SKM-1 (cell line): ENCODE measurements around the gene XBP1.
"Not testable (repeated sequence)": the region's sequence is repeated elsewhere in the genome, so short reads cannot be mapped to it uniquely, and the experiment has no call there.

Experiments
- DNase-seq: peaks from one replicate; lab custom pipeline; 2025; ENCODE audit not compliant: unreplicated experiment; lab: John Stamatoyannopoulos, UW

The XBP1 gene

GRCh38 chr22:28819253-28820096, 19.1 kb upstream of the XBP1 start:
- DNase-seq, result no peak

- DNase-seq, result no peak
These were observed 17.8 kb upstream of the XBP1 start for GRCh38 chr22:28817919-28818859.

- no peak for DNase-seq
These were observed 16.7 kb upstream of the XBP1 start for GRCh38 chr22:28817064-28817463.

GRCh38 chr22:28815729-28816128, 15.4 kb upstream of the XBP1 start:
- no peak for DNase-seq

GRCh38 chr22:28815111-28815510, 14.7 kb upstream of the XBP1 start:
- no peak for DNase-seq

- peak; percentile 53 for DNase-seq
These were observed 13.6 kb upstream of the XBP1 start for GRCh38 chr22:28813772-28814518.

GRCh38 chr22:28812516-28812915, 12.1 kb upstream of the XBP1 start:
- DNase-seq, result no peak

- peak; percentile 67 for DNase-seq
These were observed 10.6 kb upstream of the XBP1 start for GRCh38 chr22:28810821-28811491.

- no peak for DNase-seq
These were observed 8.5 kb upstream of the XBP1 start for GRCh38 chr22:28808716-28809355.

- not testable (repeated sequence) for DNase-seq
These were observed 5.1 kb upstream of the XBP1 start for GRCh38 chr22:28805426-28805825.

GRCh38 chr22:28802595-28803123, 2.3 kb upstream of the XBP1 start:
- DNase-seq, result no peak

- DNase-seq, result no peak
These were observed 1.7 kb upstream of the XBP1 start for GRCh38 chr22:28801845-28802594.

GRCh38 chr22:28799606-28800307, 612 bp downstream of the XBP1 start:
- no peak for DNase-seq

- DNase-seq, result peak; percentile 73
These were observed 1.4 kb downstream of the XBP1 start for GRCh38 chr22:28798810-28799605.

GRCh38 chr22:28795932-28796856, 4.2 kb downstream of the XBP1 start:
- no peak for DNase-seq

- DNase-seq, result no peak
These were observed 5.2 kb downstream of the XBP1 start for GRCh38 chr22:28795071-28795693.
